SK-N-MC (cell line): Measurements from ENCODE around the gene TIGIT.
"Not testable (repeated sequence)": the region's sequence is repeated elsewhere in the genome, so short reads cannot be mapped to it uniquely, and the experiment has no call there.

Source experiments
- DNase-seq: peaks from one replicate; pipeline ENCODE4 v3.0.0-alpha.2; 2011; ENCODE audit warnings: low read depth, low spot score
- H3K27ac ChIP-seq: fragments of 200-600 bp; sonication (generic); 2 replicates; pipeline ENCODE4 v1.5.1; 2016; ENCODE audit warnings: mixed run types
- H3K36me3 ChIP-seq: fragments of 200-600 bp; sonication (generic); 2 replicates; pipeline ENCODE4 v1.6.1; 2017; ENCODE audit warnings: antibody characterized with exemption, low read length, mixed read lengths; ENCODE audit not compliant: insufficient read depth
- H3K4me3 ChIP-seq: fragments of 200-600 bp; sonication (generic); 2 replicates; pipeline ENCODE4 v1.5.1; 2016
- H3K9ac ChIP-seq: fragments of 200-600 bp; sonication (generic); 2 replicates; pipeline ENCODE4 v1.8.0; 2017; ENCODE audit warnings: mixed run types, mixed read lengths; ENCODE audit not compliant: insufficient read length
- H3K9me3 ChIP-seq: fragments of 200-600 bp; sonication (generic); 2 replicates; pipeline ENCODE4 v1.6.1; 2017; ENCODE audit warnings: low read depth, mild to moderate bottlenecking, antibody characterized with exemption, low read length, moderate library complexity, mixed read lengths
- EZH2 ChIP-seq: fragments of 200-600 bp; sonication (generic); IDR thresholded peaks from one replicate; pipeline ENCODE4 v1.6.1; 2017; ENCODE audit warnings: antibody characterized with exemption
- FOXP2 ChIP-seq: optimal IDR thresholded peaks from 2 replicates; pipeline ENCODE3; 2011; ENCODE audit warnings: mild to moderate bottlenecking, moderate library complexity; ENCODE audit not compliant: insufficient read depth; ENCODE audit errors: extremely low read length, control extremely low read depth
- POLR2AphosphoS5 ChIP-seq: IDR thresholded peaks from 2 replicates; pipeline ENCODE4 v1.6.1; 2012; ENCODE audit warnings: mild to moderate bottlenecking, low read depth, low read length, borderline replicate concordance

TIGIT gene

GRCh38 chr3:114293838-114294535 is at the start of gene TIGIT:
Gene TIGIT (plus strand): TSS chr3:114294028. CDS start chr3:114294062, 34 bp downstream.
- no peak within 1 kb of the TSS for H3K4me3 ChIP-seq
- no peak within 1 kb of the TSS for H3K27ac ChIP-seq
- no peak for DNase-seq
- H3K9ac ChIP-seq, result no peak within 1 kb of the TSS
- H3K36me3 ChIP-seq, result no peaks in the 10 kb centered on the region
- TF ChIP-seq EZH2 (no peak), FOXP2 (no peak), POLR2AphosphoS5 (no peak)
- H3K9me3 ChIP-seq, result no peaks in the 10 kb centered on the region

- Histone ChIP-seq H3K9ac (no peak overlapping the region), H3K27ac (no peak overlapping the region), H3K9me3 (no peaks in the 10 kb centered on the region), H3K4me3 (no peak overlapping the region), H3K36me3 (no peaks in the 10 kb centered on the region)
- no peak for DNase-seq
- no peak for TF ChIP-seq EZH2
- no peak for TF ChIP-seq POLR2AphosphoS5
- no peak for TF ChIP-seq FOXP2
Observed at GRCh38 chr3:114252954-114253353, 40.9 kb upstream of the TIGIT start.

- H3K27ac ChIP-seq, result no peak overlapping the region
- TF ChIP-seq POLR2AphosphoS5, result no peak
- no peaks in the 10 kb centered on the region for H3K36me3 ChIP-seq
- no peak for DNase-seq
- no peak overlapping the region for H3K4me3 ChIP-seq
- no peaks in the 10 kb centered on the region for H3K9me3 ChIP-seq
- no peak overlapping the region for H3K9ac ChIP-seq
Observed at GRCh38 chr3:114253505-114253904, 40.3 kb upstream of the TIGIT start.

GRCh38 chr3:114259566-114259965 is 34.3 kb upstream of the TIGIT start:
- TF ChIP-seq POLR2AphosphoS5 (no peak), EZH2 (no peak), FOXP2 (no peak)
- Histone ChIP-seq H3K36me3 (no peaks in the 10 kb centered on the region), H3K4me3 (no peak overlapping the region), H3K27ac (no peak overlapping the region), H3K9me3 (no peaks in the 10 kb centered on the region), H3K9ac (no peak overlapping the region)
- DNase-seq, result no peak

GRCh38 chr3:114260152-114260551 is 33.7 kb upstream of the TIGIT start:
- H3K27ac ChIP-seq, result no peak overlapping the region
- TF ChIP-seq POLR2AphosphoS5, result no peak
- no peak for TF ChIP-seq FOXP2
- no peak for TF ChIP-seq EZH2
- DNase-seq, result no peak
- no peaks in the 10 kb centered on the region for H3K9me3 ChIP-seq
- no peaks in the 10 kb centered on the region for H3K36me3 ChIP-seq
- no peak overlapping the region for H3K9ac ChIP-seq
- no peak overlapping the region for H3K4me3 ChIP-seq

- DNase-seq, result no peak
- H3K4me3 ChIP-seq, result no peak overlapping the region
- no peaks in the 10 kb centered on the region for H3K9me3 ChIP-seq
- H3K9ac ChIP-seq, result no peak overlapping the region
- TF ChIP-seq FOXP2 (no peak), POLR2AphosphoS5 (no peak)
- H3K36me3 ChIP-seq, result no peaks in the 10 kb centered on the region
- no peak overlapping the region for H3K27ac ChIP-seq
Observed at GRCh38 chr3:114270019-114270418, 23.8 kb upstream of the TIGIT start.

- TF ChIP-seq POLR2AphosphoS5, result no peak
- no peak for TF ChIP-seq EZH2
- TF ChIP-seq FOXP2, result no peak
- Histone ChIP-seq H3K4me3 (no peak overlapping the region), H3K27ac (no peak overlapping the region), H3K36me3 (no peaks in the 10 kb centered on the region), H3K9me3 (no peaks in the 10 kb centered on the region), H3K9ac (no peak overlapping the region)
- no peak for DNase-seq
Observed at GRCh38 chr3:114272271-114272670, 21.6 kb upstream of the TIGIT start.

GRCh38 chr3:114274929-114275328 is 18.9 kb upstream of the TIGIT start:
- Histone ChIP-seq H3K27ac (no peak overlapping the region), H3K36me3 (no peaks in the 10 kb centered on the region), H3K9me3 (no peaks in the 10 kb centered on the region), H3K9ac (no peak overlapping the region), H3K4me3 (no peak overlapping the region)
- no peak for TF ChIP-seq FOXP2
- no peak for TF ChIP-seq EZH2
- TF ChIP-seq POLR2AphosphoS5, result no peak
- DNase-seq, result no peak

GRCh38 chr3:114276856-114277255 is 17.0 kb upstream of the TIGIT start:
- not testable (repeated sequence) for H3K9me3 ChIP-seq, H3K9ac ChIP-seq, DNase-seq, H3K36me3 ChIP-seq, H3K27ac ChIP-seq, H3K4me3 ChIP-seq

GRCh38 chr3:114284644-114285043 is 9.2 kb upstream of the TIGIT start:
- Histone ChIP-seq H3K36me3 (no peaks in the 10 kb centered on the region), H3K27ac (no peak overlapping the region), H3K9ac (no peak overlapping the region), H3K4me3 (no peak overlapping the region), H3K9me3 (no peaks in the 10 kb centered on the region)
- TF ChIP-seq POLR2AphosphoS5 (no peak), FOXP2 (no peak)
- peak; percentile 5 for DNase-seq
